ENCODE measurements around the gene SYNJ2.

Gene SYNJ2

DNA sequence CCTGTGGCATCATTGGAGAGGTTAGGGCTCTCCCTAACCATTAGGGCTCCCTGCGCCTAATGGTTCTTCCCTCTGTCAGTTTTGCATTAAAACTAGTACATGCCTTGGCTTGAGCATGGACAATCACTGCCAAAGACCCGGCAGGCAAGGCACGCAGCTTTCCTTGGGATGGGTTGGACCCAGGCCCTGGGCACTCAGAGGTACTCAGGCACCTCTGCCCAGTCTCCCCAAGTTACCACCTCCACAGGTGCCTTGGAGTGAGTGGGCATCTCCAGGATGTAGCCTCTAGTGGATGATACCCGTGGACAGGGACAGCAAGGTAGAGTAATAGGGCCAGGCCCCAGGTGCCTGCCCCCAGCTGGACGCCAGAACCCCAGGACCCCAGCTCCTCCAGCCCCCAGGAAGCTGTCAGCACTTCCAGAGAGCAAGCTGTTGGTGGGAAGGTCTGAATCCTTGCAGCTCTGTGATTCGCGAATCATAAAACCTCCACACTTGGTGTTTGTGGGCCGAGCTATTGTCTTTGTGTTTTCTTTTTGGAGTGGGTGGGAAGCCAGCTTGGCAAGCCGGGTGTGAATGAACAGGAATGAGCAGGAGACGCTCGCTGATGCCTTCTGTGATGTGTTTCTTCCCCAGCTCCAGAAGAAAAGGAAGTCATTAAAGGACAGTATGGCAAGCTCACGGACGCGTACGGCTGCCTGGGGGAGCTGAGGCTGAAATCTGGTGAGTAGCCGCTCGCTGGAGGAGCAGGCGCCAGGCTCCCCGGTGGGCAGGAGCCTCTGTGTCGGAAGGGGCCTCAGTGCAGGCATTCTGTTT, 35.1 kb downstream of the SYNJ2 start:
- Histone ChIP-seq H3K79me2 (ENCODE audit: insufficient read depth, low read depth) (no peaks in the 10 kb centered on the region; the same call in 1 of the 2 replicates), H2AFZ (ENCODE audit: low read depth) (no peak overlapping the region), H3K27me3 (ENCODE audit: insufficient read depth, low read depth) (no peaks in the 10 kb centered on the region), H3K4me2 (no peak overlapping the region), H4K20me1 (ENCODE audit: insufficient read depth) (no peaks in the 10 kb centered on the region), H3K4me3 (IDR thresholded peaks at IDR 0.05; ENCODE audit: insufficient read depth, low read depth, low read length) (no peak overlapping the region), H3K4me1 (ENCODE audit: low read depth, poor library complexity, severe bottlenecking) (peaks cover 3% of the 10 kb centered on the region), H3K27ac (no peak overlapping the region), H3K36me3 (ENCODE audit: insufficient read depth) (no peaks in the 10 kb centered on the region), H3K9ac (no peak overlapping the region)
- TF ChIP-seq, protein P1, sequence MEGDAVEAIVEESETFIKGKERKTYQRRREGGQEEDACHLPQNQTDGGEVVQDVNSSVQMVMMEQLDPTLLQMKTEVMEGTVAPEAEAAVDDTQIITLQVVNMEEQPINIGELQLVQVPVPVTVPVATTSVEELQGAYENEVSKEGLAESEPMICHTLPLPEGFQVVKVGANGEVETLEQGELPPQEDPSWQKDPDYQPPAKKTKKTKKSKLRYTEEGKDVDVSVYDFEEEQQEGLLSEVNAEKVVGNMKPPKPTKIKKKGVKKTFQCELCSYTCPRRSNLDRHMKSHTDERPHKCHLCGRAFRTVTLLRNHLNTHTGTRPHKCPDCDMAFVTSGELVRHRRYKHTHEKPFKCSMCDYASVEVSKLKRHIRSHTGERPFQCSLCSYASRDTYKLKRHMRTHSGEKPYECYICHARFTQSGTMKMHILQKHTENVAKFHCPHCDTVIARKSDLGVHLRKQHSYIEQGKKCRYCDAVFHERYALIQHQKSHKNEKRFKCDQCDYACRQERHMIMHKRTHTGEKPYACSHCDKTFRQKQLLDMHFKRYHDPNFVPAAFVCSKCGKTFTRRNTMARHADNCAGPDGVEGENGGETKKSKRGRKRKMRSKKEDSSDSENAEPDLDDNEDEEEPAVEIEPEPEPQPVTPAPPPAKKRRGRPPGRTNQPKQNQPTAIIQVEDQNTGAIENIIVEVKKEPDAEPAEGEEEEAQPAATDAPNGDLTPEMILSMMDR (conservative IDR thresholded peaks at IDR 0.05; ENCODE audit: low read depth, low read length) = no peak

DNA sequence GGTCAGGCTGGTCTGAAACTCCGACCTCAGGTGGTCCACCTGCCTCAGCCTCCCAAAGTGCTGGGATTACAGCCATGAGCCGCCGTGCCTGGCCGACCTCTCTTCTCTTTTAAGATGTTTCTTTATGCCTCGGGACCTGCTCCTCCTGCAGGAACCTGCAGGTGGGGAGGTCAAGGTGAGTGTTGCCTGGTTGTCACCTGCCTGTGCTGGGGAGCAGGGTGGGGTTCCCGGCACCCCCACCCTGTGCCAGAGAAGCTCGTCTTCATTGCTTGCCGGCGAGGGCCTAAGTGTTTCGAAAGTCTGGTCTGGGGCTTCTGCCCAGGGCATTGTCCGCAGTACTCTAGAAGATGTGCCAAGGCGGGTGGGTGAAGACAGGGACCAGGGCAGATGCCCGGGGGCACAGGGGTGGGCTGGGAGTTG, 36.0 kb downstream of the SYNJ2 start:
- no peaks in the 10 kb centered on the region for H3K27me3 ChIP-seq (ENCODE audit: insufficient read depth, low read depth)

DNA sequence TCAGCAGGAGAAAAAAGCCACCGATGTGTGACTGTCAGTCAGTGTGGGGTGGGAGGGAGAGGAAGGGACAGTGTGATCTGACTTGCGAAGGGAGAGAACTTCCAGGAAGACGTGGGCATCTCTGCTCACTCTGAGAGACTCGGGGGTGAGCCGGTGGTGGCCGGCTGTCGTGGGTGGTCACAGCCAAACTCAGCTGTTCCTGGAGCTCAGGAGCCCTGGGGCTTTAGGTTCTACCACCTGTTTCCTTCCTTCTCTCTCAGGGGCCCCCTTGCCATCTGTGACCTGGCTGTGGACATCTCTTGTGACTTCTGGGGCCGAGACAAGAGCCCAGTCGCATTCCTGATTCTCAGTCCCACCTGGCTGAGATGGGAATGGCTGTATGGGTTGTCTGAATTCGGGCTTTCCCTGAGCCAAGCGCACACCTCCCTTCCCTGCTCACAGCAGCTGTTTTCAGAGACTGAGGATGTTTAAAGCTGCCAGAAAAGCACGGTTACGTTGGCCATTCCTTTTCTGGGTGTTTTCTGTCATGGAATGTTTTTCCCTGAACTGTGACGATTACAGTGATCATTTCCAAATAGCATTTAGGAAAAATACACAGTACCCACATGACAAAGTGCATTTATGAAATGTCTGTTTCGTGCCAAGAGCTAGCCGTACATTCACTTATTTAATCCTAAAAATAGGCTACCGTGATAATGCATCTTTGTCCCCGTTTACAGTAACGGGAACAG, 36.5 kb downstream of the SYNJ2 start:
- no peak overlapping the region for H3K4me2 ChIP-seq
- TF ChIP-seq, protein P1 (conservative IDR thresholded peaks at IDR 0.05; ENCODE audit: low read depth, low read length) = no peak
- H2AFZ ChIP-seq (ENCODE audit: low read depth) = no peak overlapping the region
- H4K20me1 ChIP-seq (ENCODE audit: insufficient read depth) = no peaks in the 10 kb centered on the region
- no peak overlapping the region for H3K9ac ChIP-seq
- no peaks in the 10 kb centered on the region; the same call in 1 of the 2 replicates for H3K79me2 ChIP-seq (ENCODE audit: insufficient read depth, low read depth)
- H3K4me1 ChIP-seq (ENCODE audit: low read depth, poor library complexity, severe bottlenecking) = peaks cover 3% of the 10 kb centered on the region
- no peaks in the 10 kb centered on the region for H3K36me3 ChIP-seq (ENCODE audit: insufficient read depth)
- H3K27ac ChIP-seq = no peak overlapping the region
- no peak overlapping the region for H3K4me3 ChIP-seq (IDR thresholded peaks at IDR 0.05; ENCODE audit: insufficient read depth, low read depth, low read length)
- H3K27me3 ChIP-seq (ENCODE audit: insufficient read depth, low read depth) = no peaks in the 10 kb centered on the region

More for the DNA sequence above, 36.0 kb downstream of the SYNJ2 start:
- Histone ChIP-seq H3K36me3 (ENCODE audit: insufficient read depth) (no peaks in the 10 kb centered on the region), H3K4me1 (ENCODE audit: low read depth, poor library complexity, severe bottlenecking) (peaks cover 3% of the 10 kb centered on the region), H4K20me1 (ENCODE audit: insufficient read depth) (no peaks in the 10 kb centered on the region), H3K79me2 (ENCODE audit: insufficient read depth, low read depth) (no peaks in the 10 kb centered on the region; the same call in 1 of the 2 replicates), H3K4me3 (IDR thresholded peaks at IDR 0.05; ENCODE audit: insufficient read depth, low read depth, low read length) (no peak overlapping the region), H2AFZ (ENCODE audit: low read depth) (no peak overlapping the region), H3K9ac (no peak overlapping the region), H3K27ac (no peak overlapping the region), H3K4me2 (no peak overlapping the region)
- TF ChIP-seq, protein P1 (conservative IDR thresholded peaks at IDR 0.05; ENCODE audit: low read depth, low read length) = no peak

DNA sequence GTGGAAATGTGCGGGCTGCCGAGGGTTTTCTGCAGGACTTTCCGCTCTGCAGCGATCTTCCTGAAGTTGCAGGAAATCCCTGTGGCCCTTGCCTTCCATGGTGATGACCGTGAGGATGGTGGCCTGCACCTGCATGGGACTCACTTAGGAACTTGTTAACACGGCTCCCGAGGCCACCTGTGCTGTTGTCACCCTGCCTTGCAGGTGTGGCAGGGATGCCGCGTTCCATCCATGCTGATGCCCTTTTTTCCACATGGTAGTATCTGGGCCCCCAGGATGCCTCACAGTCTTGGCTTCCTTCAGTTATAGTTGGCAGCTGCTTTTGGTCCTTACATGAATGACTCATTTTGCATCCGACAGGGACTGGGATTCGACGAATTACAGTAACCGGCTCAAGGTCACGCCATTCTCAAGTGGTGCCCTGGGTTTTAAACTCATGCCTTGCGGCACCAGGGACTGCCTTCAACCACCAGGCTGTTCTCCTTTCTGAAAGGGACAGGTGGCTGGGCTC, 37.2 kb downstream of the SYNJ2 start:
- Histone ChIP-seq H3K4me3 (IDR thresholded peaks at IDR 0.05; ENCODE audit: insufficient read depth, low read depth, low read length) (no peak overlapping the region), H4K20me1 (ENCODE audit: insufficient read depth) (no peaks in the 10 kb centered on the region), H3K79me2 (ENCODE audit: insufficient read depth, low read depth) (no peaks in the 10 kb centered on the region; the same call in 1 of the 2 replicates), H3K4me2 (no peak overlapping the region), H3K9ac (no peak overlapping the region), H3K36me3 (ENCODE audit: insufficient read depth) (no peaks in the 10 kb centered on the region), H3K27me3 (ENCODE audit: insufficient read depth, low read depth) (no peaks in the 10 kb centered on the region), H2AFZ (ENCODE audit: low read depth) (no peak overlapping the region), H3K27ac (no peak overlapping the region), H3K4me1 (ENCODE audit: low read depth, poor library complexity, severe bottlenecking) (peaks cover 3% of the 10 kb centered on the region)
- TF ChIP-seq, protein P1 (conservative IDR thresholded peaks at IDR 0.05; ENCODE audit: low read depth, low read length) = no peak
